GM12872 (cell line): Measurements from ENCODE around the gene SPX.

ENCODE experiments used
- CTCF ChIP-seq: IDR thresholded peaks from 3 replicates; pipeline ENCODE4 v1.5.1; 2011; ENCODE audit warnings: low read depth, mild to moderate bottlenecking, low read length, moderate library complexity; ENCODE audit not compliant: insufficient read depth

Gene SPX

GRCh38 chr12:21526053-21526452 lies at the start of gene SPX:
Gene SPX (plus strand): TSS chr12:21526296. CDS start chr12:21526473, 177 bp downstream.
- no peak for TF ChIP-seq CTCF

- TF ChIP-seq CTCF, result no peak
Measured at GRCh38 chr12:21476949-21477348, 49.1 kb upstream of the SPX start.

GRCh38 chr12:21478756-21479455 lies 47.2 kb upstream of the SPX start:
- no peak for TF ChIP-seq CTCF

- TF ChIP-seq CTCF, result no peak
Measured at GRCh38 chr12:21483531-21483930, 42.6 kb upstream of the SPX start.

- no peak for TF ChIP-seq CTCF
Measured at GRCh38 chr12:21485998-21486397, 40.1 kb upstream of the SPX start.

GRCh38 chr12:21499765-21500164 lies 26.3 kb upstream of the SPX start:
- TF ChIP-seq CTCF, result no peak

GRCh38 chr12:21500786-21501257 lies 25.3 kb upstream of the SPX start:
- TF ChIP-seq CTCF, result no peak
